ENCODE measurements around the gene KCTD19.

KCTD19 gene

DNA sequence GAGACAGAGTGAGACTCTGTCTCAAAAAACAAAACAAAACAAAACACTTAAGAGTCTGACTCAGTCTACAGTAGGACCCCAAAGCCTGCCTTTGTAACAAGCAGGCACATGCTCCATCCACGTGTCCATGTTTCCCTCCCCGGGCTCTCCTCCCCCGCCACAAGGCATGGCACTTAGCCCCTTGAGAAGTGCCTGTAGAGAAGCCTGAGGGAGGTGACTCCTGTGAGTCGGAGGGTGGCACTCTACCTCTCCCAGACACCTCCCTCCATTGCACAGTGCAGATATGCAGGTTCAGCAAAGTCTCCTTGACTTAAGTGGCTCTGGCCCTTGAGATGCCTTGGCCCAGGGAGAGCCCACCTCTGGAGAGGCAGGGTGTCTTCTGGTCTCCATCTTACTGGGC lies 86.0 kb downstream of the KCTD19 start:
- DNase-seq = no peak

All from activated CD4-positive, alpha-beta T cell treated with anti-CD3 and anti-CD28 coated beads, Interleukin-2, amount 50 U/mL, for 48 hours (primary cell).